Measurements from ENCODE around the gene TMOD3.

GRCh38 chr15:51802593-51802992 is 26.9 kb upstream of the TMOD3 start:
- TF ChIP-seq POLR2AphosphoS5 (IDR thresholded peaks at IDR 0.05; ENCODE audit: insufficient read depth, low read depth, low read length) = no peak
- no peak for TF ChIP-seq CTCF (IDR thresholded peaks at IDR 0.05; ENCODE audit: extremely low read depth in 1 of 2, insufficient read depth in 1 of 2, low read depth in 1 of 2, low read length in 2 of 2)
- TF ChIP-seq POLR2A (IDR thresholded peaks at IDR 0.05; ENCODE audit: low read depth, low read length) = no peak
- no peak for TF ChIP-seq EZH2 (IDR thresholded peaks at IDR 0.05; ENCODE audit: borderline replicate concordance, low read depth, low read length, severe bottlenecking)
- no peak for TF ChIP-seq MAX (IDR thresholded peaks at IDR 0.05; ENCODE audit: insufficient read depth, insufficient read length)
- no peak for TF ChIP-seq FOS (IDR thresholded peaks at IDR 0.05; ENCODE audit: borderline replicate concordance, insufficient read depth, low read length)
